ENCODE data around the gene CYP1B1. TPM values are rescaled to one million over a fixed set of nuclear protein-coding genes. Genes with fewer than 3 reads are reported as not detected.

CYP1B1 gene
- total RNA-seq, 2 donors from 2014 or later = 25.5 to 40.8 TPM

DNA sequence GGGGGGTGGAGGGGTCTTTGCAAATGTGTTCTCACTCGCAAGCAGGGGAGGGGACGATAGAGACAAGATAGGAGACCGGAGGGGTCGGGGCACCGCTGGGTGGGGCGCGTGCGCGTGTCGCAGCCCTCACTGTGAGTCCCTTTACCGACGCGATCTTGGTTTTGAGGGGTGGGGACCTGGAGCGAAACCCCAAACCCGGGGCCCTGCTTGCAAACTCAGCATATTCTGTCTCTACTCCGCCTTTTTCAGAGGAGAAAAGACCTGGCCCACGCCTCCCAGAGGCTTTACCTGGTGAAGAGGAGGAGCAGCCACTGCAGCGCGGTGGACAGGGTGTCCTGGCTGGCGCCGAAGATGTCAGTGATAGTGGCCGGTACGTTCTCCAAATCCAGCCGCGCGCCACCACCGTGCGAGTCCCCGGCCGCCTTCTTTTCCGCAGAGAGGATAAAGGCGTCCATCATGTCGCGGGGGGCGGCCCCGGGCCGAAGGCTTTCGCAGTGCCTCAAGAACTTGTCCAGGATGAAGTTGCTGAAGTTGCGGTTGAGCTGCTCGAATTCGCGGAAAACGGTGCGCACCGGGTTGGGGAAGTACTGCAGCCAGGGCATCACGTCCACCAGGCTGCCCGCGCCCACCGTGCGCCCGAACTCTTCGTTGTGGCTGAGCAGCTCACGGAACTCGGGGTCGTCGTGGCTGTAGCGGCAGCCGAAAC, 1.7 kb downstream of the CYP1B1 start:
- H3K9me3 Mint-ChIP-seq = no peaks in the 10 kb centered on the region
- peaks cover 5% of the 10 kb centered on the region for H3K4me1 Mint-ChIP-seq
- peak overlapping the region; percentile 21 for H3K27ac Mint-ChIP-seq
- no peak for ATAC-seq (replicated peaks)
- H3K36me3 Mint-ChIP-seq (ENCODE audit: low read depth) = peaks cover 63% of the 10 kb centered on the region
- H3K27me3 Mint-ChIP-seq = peaks cover 28% of the 10 kb centered on the region
- peak overlapping the region; percentile 66 for H3K4me3 Mint-ChIP-seq

DNA sequence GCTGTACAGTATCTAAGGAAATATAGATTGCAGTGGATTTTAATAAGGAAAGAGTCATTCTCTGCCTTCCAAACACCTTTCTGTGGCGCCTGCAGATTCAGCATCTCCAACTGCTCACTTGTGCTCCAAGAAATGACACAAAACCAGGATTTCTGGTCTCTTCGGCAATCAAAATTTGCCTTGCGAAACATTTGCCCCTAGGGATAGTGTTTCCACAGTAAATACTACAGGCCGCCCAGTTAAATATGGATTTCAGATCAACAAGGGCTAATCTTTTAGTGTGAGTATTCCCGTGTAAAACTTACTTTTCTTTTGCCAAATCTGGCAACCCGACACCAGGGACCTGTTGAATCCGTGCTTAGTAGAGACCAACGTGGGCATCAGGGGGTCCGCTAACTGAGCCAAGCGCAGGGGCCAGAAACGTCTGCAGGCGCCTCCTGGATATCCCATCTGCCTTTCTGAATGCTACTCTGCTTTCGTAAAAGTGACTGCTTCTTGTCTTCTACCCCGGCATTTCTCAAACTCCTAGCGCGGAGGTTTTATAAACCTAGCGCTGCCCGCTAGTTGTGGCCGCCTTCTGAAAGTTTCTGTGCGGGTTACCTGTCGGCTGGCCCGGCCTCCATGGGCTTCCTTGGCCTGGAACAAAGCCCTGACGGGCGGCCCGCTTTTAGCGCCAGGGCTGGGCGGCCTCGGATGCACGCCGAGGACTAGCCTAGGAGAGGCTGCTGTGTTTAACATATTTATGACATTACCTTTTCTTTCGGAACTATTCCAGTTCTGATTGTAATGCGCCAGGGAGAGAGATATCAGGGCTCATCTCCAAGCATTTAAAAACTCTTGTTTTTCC, 2.5 kb downstream of the CYP1B1 start:
- peaks cover 5% of the 10 kb centered on the region for H3K4me1 Mint-ChIP-seq
- H3K27me3 Mint-ChIP-seq = peaks cover 22% of the 10 kb centered on the region
- H3K4me3 Mint-ChIP-seq = peak overlapping the region; percentile 66
- no peak for ATAC-seq (replicated peaks)
- peaks cover 71% of the 10 kb centered on the region for H3K36me3 Mint-ChIP-seq (ENCODE audit: low read depth)
- peak overlapping the region; percentile 21 for H3K27ac Mint-ChIP-seq
- no peaks in the 10 kb centered on the region for H3K9me3 Mint-ChIP-seq

DNA sequence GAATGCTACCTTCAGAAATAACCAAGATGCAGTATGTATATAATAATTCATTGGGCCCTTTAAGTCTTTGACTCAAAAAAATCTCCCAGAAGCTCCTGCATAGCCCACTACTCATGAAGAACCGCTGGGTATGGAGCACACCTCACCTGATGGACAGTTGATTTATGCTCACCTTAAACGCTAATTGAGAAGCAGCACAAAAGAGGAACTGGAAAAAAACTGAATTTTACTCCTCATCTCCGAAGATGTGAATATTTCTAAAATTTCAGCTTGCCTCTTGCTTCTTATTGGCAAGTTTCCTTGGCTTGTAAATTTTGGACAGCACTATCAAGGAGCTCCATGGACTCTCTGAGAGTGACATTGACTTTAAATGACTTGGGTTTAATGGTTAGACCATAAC, 5.5 kb downstream of the CYP1B1 start:
- Mint-ChIP-seq H3K36me3 (ENCODE audit: low read depth) (peaks cover 68% of the 10 kb centered on the region), H3K4me3 (no peak overlapping the region), H3K27me3 (peaks cover 22% of the 10 kb centered on the region), H3K4me1 (no peaks in the 10 kb centered on the region), H3K9me3 (no peaks in the 10 kb centered on the region), H3K27ac (no peak overlapping the region)
- ATAC-seq (replicated peaks) = no peak

DNA sequence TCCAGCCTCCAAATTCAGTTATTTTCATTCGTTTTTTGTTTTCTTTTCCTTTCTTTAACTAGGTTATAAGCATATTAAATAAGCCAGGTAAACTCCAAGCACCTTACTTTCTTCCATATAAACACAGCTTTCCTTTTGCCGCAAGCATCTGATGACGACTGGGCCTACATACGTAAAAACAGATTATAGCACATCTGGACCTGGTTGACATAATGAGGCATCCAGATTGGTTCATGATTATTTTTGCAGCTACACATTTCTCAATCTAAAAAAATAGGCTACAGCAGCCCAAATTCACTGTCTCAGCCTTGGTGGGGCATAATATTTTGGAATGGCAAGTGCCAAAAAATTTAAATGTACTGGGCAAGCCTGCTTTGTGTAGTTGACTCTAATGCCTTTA, 7.7 kb downstream of the CYP1B1 start:
- Mint-ChIP-seq H3K27ac (no peak overlapping the region), H3K36me3 (ENCODE audit: low read depth) (peaks cover 49% of the 10 kb centered on the region), H3K4me3 (no peak overlapping the region), H3K4me1 (no peaks in the 10 kb centered on the region), H3K27me3 (peaks cover 12% of the 10 kb centered on the region), H3K9me3 (no peaks in the 10 kb centered on the region)
- ATAC-seq (replicated peaks) = no peak

DNA sequence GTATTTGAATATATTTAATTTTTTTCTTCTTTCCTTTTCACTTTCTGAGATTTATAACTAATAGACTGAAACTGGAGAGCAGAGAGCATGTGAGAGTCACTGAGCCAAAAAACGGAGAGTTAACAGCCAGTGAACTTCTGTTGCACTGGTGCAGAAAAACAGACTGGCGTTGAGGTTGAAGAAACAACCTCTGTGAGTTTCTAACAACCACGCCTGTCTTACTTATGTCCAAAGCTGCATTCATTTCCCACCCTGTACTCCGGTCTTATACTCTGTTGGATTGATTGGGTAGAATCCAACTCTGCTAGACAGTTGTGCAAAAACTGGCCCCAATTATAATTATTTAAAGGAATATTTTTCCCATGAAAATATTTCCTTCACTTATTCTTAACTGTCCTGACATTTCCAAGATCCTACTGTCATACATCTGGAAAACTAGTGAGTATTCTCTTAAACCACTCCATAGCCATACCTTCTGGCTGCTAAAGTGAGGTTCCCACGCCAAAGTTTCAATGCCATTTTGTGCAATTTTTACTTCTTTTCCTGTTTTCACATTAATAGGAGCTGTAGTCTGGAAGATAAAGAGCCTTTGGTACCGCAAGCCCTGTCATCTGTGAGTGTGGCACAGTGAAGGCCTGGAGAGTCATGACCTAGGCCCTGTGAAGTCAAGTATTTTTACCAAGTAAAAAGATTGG, 9.4 kb downstream of the CYP1B1 start:
- Mint-ChIP-seq H3K27me3 (peaks cover 3% of the 10 kb centered on the region), H3K4me3 (no peak overlapping the region), H3K27ac (no peak overlapping the region), H3K36me3 (ENCODE audit: low read depth) (peaks cover 35% of the 10 kb centered on the region), H3K4me1 (no peaks in the 10 kb centered on the region), H3K9me3 (no peaks in the 10 kb centered on the region)
- ATAC-seq (replicated peaks) = no peak

DNA sequence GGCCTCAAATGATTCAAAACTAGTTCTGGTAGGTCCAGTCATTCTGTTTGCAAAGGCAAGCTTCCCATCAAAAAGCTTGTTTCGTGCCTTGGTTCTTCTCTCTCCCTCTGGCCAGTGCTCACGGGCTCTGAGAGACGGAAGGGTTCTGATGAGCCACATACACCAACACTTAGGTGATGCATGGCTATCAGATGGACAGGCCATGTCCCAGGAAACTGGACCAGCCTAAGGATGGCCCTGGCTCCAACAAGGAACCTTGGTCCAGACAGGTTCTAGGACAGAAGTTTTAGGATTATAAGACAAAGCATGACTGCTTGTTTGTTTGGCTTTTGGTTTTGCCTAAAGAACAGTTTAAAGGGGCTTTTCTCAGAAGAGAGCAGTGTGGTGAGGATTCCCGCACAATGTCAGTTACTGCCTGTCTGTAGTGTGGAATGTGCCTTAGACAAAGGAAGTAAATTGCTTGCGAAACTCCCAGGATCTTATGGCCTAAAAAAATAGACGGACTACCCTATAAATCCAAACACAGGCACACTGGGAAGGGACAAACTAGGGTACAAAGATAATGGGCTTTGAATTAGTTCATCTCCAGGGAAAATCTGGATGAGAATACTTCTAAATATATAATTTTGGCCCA, 10.3 kb downstream of the CYP1B1 start:
- Mint-ChIP-seq H3K4me1 (no peaks in the 10 kb centered on the region), H3K27ac (no peak overlapping the region), H3K4me3 (no peak overlapping the region), H3K27me3 (no peaks in the 10 kb centered on the region), H3K9me3 (no peaks in the 10 kb centered on the region), H3K36me3 (ENCODE audit: low read depth) (peaks cover 25% of the 10 kb centered on the region)
- no peak for ATAC-seq (replicated peaks)

DNA sequence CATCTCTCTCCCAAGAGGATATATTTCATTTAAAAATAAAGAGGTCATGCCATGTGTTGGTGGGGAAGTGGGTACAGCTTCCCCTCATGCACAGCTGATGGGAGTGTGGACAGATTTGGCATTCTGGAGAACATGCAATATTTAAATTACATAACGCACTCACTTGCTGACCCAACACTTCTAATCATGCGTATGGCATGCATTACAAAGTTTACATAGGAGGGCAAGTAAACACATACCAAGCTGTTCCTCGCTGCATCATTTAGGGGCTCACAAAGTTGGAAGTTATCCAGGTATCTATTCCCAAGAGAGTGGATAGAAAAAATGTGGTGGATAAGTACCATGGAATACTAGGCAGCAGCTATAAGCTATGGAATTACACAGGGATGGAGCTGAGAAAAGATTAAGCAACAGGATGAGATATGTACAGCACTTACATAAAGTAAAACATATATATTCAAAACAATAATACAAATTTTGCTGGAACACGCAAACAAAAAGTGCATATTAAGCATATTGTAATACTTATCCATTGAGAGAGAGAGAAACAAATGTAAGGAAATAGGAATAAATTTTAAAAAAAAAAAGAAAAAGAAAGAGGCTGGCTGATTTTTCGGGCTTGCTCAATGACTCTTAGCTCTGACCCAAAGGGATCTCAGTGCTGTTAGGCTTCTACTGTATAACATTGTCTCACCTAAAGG, 11.0 kb downstream of the CYP1B1 start:
- no peaks in the 10 kb centered on the region for H3K4me1 Mint-ChIP-seq
- H3K4me3 Mint-ChIP-seq = no peak overlapping the region
- H3K36me3 Mint-ChIP-seq (ENCODE audit: low read depth) = peaks cover 18% of the 10 kb centered on the region
- H3K9me3 Mint-ChIP-seq = no peaks in the 10 kb centered on the region
- ATAC-seq (replicated peaks) = no peak
- no peak overlapping the region for H3K27ac Mint-ChIP-seq
- no peaks in the 10 kb centered on the region for H3K27me3 Mint-ChIP-seq

DNA sequence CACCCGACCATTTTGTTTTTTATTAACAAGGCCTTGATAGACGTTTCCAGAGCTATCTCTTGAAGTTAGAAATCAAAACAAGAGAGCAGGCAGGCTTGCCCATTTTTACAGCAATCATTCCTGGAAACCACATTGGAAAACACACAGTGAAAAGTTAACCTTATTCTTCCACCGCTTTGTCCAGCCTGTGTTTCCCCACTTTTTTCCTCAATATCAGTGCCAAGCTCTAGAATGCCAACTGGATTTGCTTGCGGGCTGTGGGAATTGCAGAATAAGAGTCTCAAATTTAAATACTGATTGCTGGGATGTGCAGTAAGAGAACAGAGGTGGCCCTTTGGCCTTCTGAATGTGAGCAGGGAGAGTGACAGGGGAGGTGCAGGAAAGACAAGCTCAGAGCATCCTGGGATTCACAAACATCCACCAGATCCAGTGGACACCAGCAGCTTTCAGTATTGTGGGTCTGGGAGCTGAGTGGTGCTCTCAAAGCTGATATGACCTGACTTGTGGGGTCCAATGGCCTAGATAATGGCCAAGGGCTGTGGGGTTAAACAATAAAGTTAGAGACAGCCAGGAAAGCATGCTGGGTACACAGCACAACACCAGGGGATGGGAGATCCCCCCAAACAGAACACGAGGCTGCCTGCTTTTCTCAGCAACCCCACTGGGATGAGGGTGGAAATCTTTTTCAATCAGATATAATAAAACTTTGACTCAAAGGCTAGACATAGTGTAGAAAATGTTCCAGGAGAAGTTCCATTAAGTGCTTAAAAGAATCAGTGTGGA, 15.5 kb downstream of the CYP1B1 start:
- Mint-ChIP-seq H3K4me3 (no peak overlapping the region), H3K9me3 (no peaks in the 10 kb centered on the region), H3K36me3 (ENCODE audit: low read depth) (no peaks in the 10 kb centered on the region), H3K27ac (no peak overlapping the region), H3K4me1 (peaks cover 9% of the 10 kb centered on the region), H3K27me3 (peaks cover 3% of the 10 kb centered on the region)
- no peak for ATAC-seq (replicated peaks)

DNA sequence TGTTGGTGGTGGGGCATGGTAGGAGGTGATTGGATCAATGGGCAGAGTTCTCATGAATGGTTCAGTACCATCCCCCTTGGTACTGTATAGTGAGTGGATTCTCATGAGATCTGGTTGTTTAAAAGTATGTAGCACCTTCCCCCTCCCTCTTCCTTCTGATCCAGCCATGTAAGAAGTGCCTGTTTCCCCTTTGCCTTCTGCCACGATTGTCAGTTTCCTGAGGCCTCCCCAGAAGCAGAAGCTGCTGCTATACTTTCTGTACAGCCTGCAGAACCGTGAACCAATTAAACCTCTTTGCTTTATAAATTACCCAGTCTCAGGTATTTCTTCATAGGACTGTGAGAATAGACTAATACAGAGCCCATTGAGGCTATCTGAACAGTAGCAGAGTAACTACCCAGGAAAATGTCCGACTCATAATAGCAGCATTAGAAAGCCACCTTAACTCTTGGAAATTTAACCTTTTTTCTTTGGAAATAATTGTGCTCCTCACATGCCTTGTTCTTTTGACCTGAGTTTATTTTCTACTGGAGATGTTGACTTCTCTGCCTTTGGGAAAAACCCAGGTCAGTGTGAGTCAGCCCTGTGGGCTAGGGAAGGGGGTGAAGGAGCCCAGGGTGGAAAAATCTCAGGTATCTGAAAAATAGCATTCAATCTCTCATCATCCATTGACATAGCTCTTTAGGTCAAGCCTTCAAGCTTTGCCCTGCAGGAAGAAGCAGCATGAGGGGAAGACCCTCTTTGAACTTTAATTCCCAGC, 18.1 kb downstream of the CYP1B1 start:
- Mint-ChIP-seq H3K27me3 (peaks cover 12% of the 10 kb centered on the region), H3K9me3 (no peaks in the 10 kb centered on the region), H3K36me3 (ENCODE audit: low read depth) (no peaks in the 10 kb centered on the region), H3K27ac (no peak overlapping the region), H3K4me1 (peaks cover 9% of the 10 kb centered on the region), H3K4me3 (peak overlapping the region; percentile 20)
- peak; percentile 75 for ATAC-seq (replicated peaks)

DNA sequence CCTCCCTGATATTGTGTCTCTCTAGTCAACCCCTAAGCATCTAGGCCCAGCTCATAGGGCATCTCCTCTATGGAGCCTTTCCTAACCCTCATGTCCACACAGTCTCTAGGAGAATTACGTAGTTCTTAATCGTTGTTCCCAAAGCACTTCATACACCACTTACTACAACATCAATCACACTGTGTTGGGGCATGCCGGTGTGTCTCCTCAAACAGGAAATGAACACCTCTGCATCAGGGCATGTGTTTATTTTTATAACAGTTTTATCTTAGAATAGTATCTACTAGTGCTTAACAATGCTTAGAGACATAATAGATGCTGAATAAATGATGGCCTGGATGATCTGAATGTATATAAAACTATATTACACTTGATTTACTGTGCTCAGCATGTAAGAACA, 19.7 kb downstream of the CYP1B1 start:
- H3K9me3 Mint-ChIP-seq = no peaks in the 10 kb centered on the region
- H3K4me3 Mint-ChIP-seq = no peak overlapping the region
- no peak for ATAC-seq (replicated peaks)
- peaks cover 16% of the 10 kb centered on the region for H3K27me3 Mint-ChIP-seq
- H3K4me1 Mint-ChIP-seq = peaks cover 9% of the 10 kb centered on the region
- H3K27ac Mint-ChIP-seq = no peak overlapping the region
- H3K36me3 Mint-ChIP-seq (ENCODE audit: low read depth) = no peaks in the 10 kb centered on the region

DNA sequence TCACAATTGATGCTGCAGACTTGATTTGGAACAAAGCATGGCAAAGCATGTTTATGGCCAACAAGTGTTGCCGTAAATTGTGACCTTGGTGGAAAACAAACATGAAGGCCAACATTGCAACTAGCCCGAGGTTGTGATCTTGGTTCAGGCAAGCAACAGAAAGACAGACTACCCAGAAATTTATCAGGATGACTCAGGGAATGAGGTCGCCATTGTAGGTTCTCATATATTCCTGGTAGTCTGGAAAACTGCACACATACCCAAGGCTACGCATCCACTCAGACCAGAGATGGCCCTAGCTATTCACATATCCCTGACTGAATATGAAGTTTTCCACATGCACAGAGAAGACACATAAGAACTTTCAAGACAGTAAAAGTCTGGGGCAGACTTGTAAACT, 30.1 kb downstream of the CYP1B1 start:
- Mint-ChIP-seq H3K4me1 (no peaks in the 10 kb centered on the region), H3K9me3 (peaks cover 7% of the 10 kb centered on the region), H3K27ac (no peak overlapping the region), H3K27me3 (peaks cover 35% of the 10 kb centered on the region), H3K4me3 (no peak overlapping the region), H3K36me3 (ENCODE audit: low read depth) (no peaks in the 10 kb centered on the region)
- no peak for ATAC-seq (replicated peaks)

DNA sequence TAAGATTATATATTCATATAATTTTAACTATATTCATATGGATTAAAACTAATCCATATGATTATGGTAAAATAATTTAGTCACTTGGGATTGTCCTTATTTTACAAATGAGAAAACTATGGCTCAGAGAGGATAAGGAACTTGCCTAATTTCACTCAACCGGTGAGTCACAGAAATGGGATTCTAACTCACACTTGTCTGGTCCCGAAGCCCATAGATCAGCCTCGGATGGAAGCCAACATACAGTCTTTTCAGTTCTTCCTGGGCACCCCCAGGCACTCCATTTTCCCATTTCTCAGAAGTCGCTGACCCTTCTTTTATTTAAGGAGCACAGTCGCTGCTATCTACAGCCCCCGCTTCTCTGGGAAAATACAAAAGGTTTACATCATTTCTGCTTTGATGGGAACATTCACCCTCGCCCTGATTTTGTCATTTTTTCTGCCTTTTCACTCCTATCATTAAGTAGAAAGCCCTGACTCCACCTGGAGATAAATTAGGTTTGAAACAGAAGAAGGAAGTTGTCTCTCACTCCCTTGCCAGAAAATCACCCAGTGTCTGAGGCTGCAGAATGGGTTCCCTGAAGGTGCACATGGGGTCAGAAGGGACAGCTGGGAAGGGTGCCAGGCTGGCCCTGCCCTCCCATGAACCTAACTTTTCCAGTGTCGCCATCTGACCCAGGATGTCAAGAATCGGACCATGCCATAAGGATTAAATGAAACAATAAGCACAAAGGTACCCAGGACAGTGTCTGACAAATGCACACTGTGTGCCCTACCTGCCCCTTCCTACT, 36.6 kb downstream of the CYP1B1 start:
- peaks cover 6% of the 10 kb centered on the region for H3K36me3 Mint-ChIP-seq (ENCODE audit: low read depth)
- H3K27me3 Mint-ChIP-seq = peaks cover 57% of the 10 kb centered on the region
- peaks cover 7% of the 10 kb centered on the region for H3K9me3 Mint-ChIP-seq
- H3K27ac Mint-ChIP-seq = no peak overlapping the region
- peaks cover 19% of the 10 kb centered on the region for H3K4me1 Mint-ChIP-seq
- H3K4me3 Mint-ChIP-seq = no peak overlapping the region
- ATAC-seq (replicated peaks) = no peak

All from activated T-helper 17 cell treated with anti-CD3 and anti-CD28 coated beads, Interleukin-2, amount 50 U/mL, for 72 hours (primary cell).